Peyer's patch (tissue), 4 donors: ENCODE measurements around the gene CALB2.

Experiments
- CTCF ChIP-seq, 6 experiments: fragments of 450-650 bp in 4 of 6; fragments of 200-600 bp in 2 of 6; sonication (generic) in 1 of 6; IDR thresholded peaks; one replicate each; pipeline ENCODE4 v1.5.1; 2017 to 2019; ENCODE audit warnings: antibody characterized with exemption in 6 of 6, mild to moderate bottlenecking in 3 of 6, moderate library complexity in 1 of 6
- POLR2A ChIP-seq, 2 donors: fragments of 450-650 bp; IDR thresholded peaks; one replicate each; pipeline ENCODE4 v1.5.1; 2017; ENCODE audit warnings: antibody characterized with exemption in 2 of 2, mild to moderate bottlenecking in 2 of 2, moderate library complexity in 2 of 2

- no peak for TF ChIP-seq CTCF (IDR thresholded peaks at IDR 0.05)
- no peak for TF ChIP-seq POLR2A (IDR thresholded peaks at IDR 0.05)
Measured at GRCh38 chr16:71345031-71345430, 13.5 kb upstream of the CALB2 start.
